ENCODE results near the gene LARGE1. TPM values are rescaled to one million over a fixed set of nuclear protein-coding genes. Genes with fewer than 3 reads are reported as not detected.

LARGE1 gene
- total RNA-seq, 1 donor from 2014 or later = 2.4 TPM

GRCh38 chr22:33684087-33684486 lies 236.2 kb downstream of the LARGE1 start:
- Histone ChIP-seq H3K27me3 (ENCODE audit: control insufficient read depth, insufficient read depth, low read length) (no peaks in the 10 kb centered on the region), H3K36me3 (ENCODE audit: control insufficient read depth, insufficient read depth, low read length) (no peaks in the 10 kb centered on the region), H3K4me3 (ENCODE audit: low read depth, low read length) (no peak overlapping the region)
- peak; percentile 28 for FAIRE-seq
- no peak for DNase-seq (ENCODE audit: low read depth)
- TF ChIP-seq CTCF (IDR thresholded peaks at IDR 0.05; ENCODE audit: insufficient read depth, low read length, severe bottlenecking) = no peak

GRCh38 chr22:33682927-33683326 lies 237.3 kb downstream of the LARGE1 start:
- DNase-seq (ENCODE audit: low read depth) = no peak
- FAIRE-seq = no peak
- Histone ChIP-seq H3K27me3 (ENCODE audit: control insufficient read depth, insufficient read depth, low read length) (no peaks in the 10 kb centered on the region), H3K36me3 (ENCODE audit: control insufficient read depth, insufficient read depth, low read length) (no peaks in the 10 kb centered on the region), H3K4me3 (ENCODE audit: low read depth, low read length) (no peak overlapping the region)
- TF ChIP-seq CTCF (IDR thresholded peaks at IDR 0.05; ENCODE audit: insufficient read depth, low read length, severe bottlenecking) = no peak

GRCh38 chr22:33680632-33681031 lies 239.6 kb downstream of the LARGE1 start:
- Histone ChIP-seq H3K36me3 (ENCODE audit: control insufficient read depth, insufficient read depth, low read length) (no peaks in the 10 kb centered on the region), H3K4me3 (ENCODE audit: low read depth, low read length) (no peak overlapping the region), H3K27me3 (ENCODE audit: control insufficient read depth, insufficient read depth, low read length) (no peaks in the 10 kb centered on the region)
- DNase-seq (ENCODE audit: low read depth) (no peak), FAIRE-seq (no peak)
- no peak for TF ChIP-seq CTCF (IDR thresholded peaks at IDR 0.05; ENCODE audit: insufficient read depth, low read length, severe bottlenecking)

- Histone ChIP-seq H3K27me3 (ENCODE audit: control insufficient read depth, insufficient read depth, low read length) (no peaks in the 10 kb centered on the region), H3K36me3 (ENCODE audit: control insufficient read depth, insufficient read depth, low read length) (no peaks in the 10 kb centered on the region), H3K4me3 (ENCODE audit: low read depth, low read length) (no peak overlapping the region)
- FAIRE-seq (no peak), DNase-seq (ENCODE audit: low read depth) (no peak)
- no peak for TF ChIP-seq CTCF (IDR thresholded peaks at IDR 0.05; ENCODE audit: insufficient read depth, low read length, severe bottlenecking)
Measured at GRCh38 chr22:33678523-33678922, 241.8 kb downstream of the LARGE1 start.

GRCh38 chr22:33677536-33677935 lies 242.7 kb downstream of the LARGE1 start:
- no peaks in the 10 kb centered on the region for H3K36me3 ChIP-seq (ENCODE audit: control insufficient read depth, insufficient read depth, low read length)
- no peak for DNase-seq (ENCODE audit: low read depth)
- no peak for TF ChIP-seq CTCF (IDR thresholded peaks at IDR 0.05; ENCODE audit: insufficient read depth, low read length, severe bottlenecking)
- FAIRE-seq = no peak
- no peak overlapping the region for H3K4me3 ChIP-seq (ENCODE audit: low read depth, low read length)
- no peaks in the 10 kb centered on the region for H3K27me3 ChIP-seq (ENCODE audit: control insufficient read depth, insufficient read depth, low read length)

- peak; percentile 55 for FAIRE-seq
- no peak for TF ChIP-seq CTCF (IDR thresholded peaks at IDR 0.05; ENCODE audit: insufficient read depth, low read length, severe bottlenecking)
- no peak for DNase-seq (ENCODE audit: low read depth)
- H3K4me3 ChIP-seq (ENCODE audit: low read depth, low read length) = no peak overlapping the region
- no peaks in the 10 kb centered on the region for H3K27me3 ChIP-seq (ENCODE audit: control insufficient read depth, insufficient read depth, low read length)
- H3K36me3 ChIP-seq (ENCODE audit: control insufficient read depth, insufficient read depth, low read length) = no peaks in the 10 kb centered on the region
Measured at GRCh38 chr22:33674357-33674756, 245.9 kb downstream of the LARGE1 start.
